GM23338 (cell line): ENCODE data around the gene HES4.
A peak's percentile ranks its signal among the peaks of the same experiment; 100 is the strongest.

ENCODE experiments used
- CREB1 ChIP-seq: fragments of 250-450 bp; sonication (Bioruptor Pico); IDR thresholded peaks from 2 replicates; pipeline ENCODE4 v1.5.0; 2020; ENCODE audit warnings: low read depth, mild to moderate bottlenecking, moderate library complexity
- EZH2 ChIP-seq: fragments of 200-600 bp; sonication (generic); IDR thresholded peaks from one replicate; pipeline ENCODE4 v1.8.0; 2017; ENCODE audit warnings: antibody characterized with exemption, mild to moderate bottlenecking, low read depth; ENCODE audit not compliant: unreplicated experiment
- EZH2phosphoT487 ChIP-seq: fragments of 200-600 bp; sonication (generic); IDR thresholded peaks from one replicate; pipeline ENCODE4 v1.8.1; 2018; ENCODE audit warnings: antibody characterized with exemption; ENCODE audit not compliant: unreplicated experiment
- JUNB ChIP-seq: IDR thresholded peaks from one replicate; pipeline ENCODE4 v1.6.1; 2016; ENCODE audit warnings: antibody characterized with exemption; ENCODE audit not compliant: unreplicated experiment
- NANOG ChIP-seq: IDR thresholded peaks from 2 replicates; pipeline ENCODE4 v1.6.1; 2016; ENCODE audit warnings: antibody characterized with exemption, borderline replicate concordance
- POLR2AphosphoS5 ChIP-seq: IDR thresholded peaks from 2 replicates; pipeline ENCODE4 v1.6.1; 2016; ENCODE audit warnings: antibody characterized with exemption, low read depth
- STAT1 ChIP-seq: IDR thresholded peaks from one replicate; pipeline ENCODE4 v1.6.1; 2016; ENCODE audit warnings: antibody characterized with exemption; ENCODE audit not compliant: unreplicated experiment
- ZNF114 ChIP-seq: fragments of 250-450 bp; sonication (Bioruptor Pico); IDR thresholded peaks from 2 replicates; pipeline ENCODE4 v1.5.0; 2020; ENCODE audit warnings: mild to moderate bottlenecking, moderate library complexity
- TF ChIP-seq, protein P1 (sequence below), 2 experiments: fragments of 200-600 bp in 1 of 2; sonication (generic) in 1 of 2; conservative IDR thresholded peaks; 2 replicates each; pipeline versions ENCODE4 v1.5.1 to v1.6.1; 2016 to 2017; ENCODE audit warnings: antibody characterized with exemption in 2 of 2, low read depth in 2 of 2, mild to moderate bottlenecking in 2 of 2, moderate library complexity in 1 of 2
- TF ChIP-seq, protein P2 (sequence below): IDR thresholded peaks from one replicate; pipeline ENCODE4 v1.6.1; 2018; ENCODE audit warnings: antibody characterized with exemption; ENCODE audit not compliant: unreplicated experiment
- TF ChIP-seq, protein P3 (sequence below): fragments of 250-450 bp; sonication (Bioruptor Pico); IDR thresholded peaks from 2 replicates; pipeline ENCODE4 v1.5.0; 2020; ENCODE audit warnings: mild to moderate bottlenecking, moderate library complexity
- TF ChIP-seq, protein P4 (sequence below): IDR thresholded peaks from 2 replicates; pipeline ENCODE4 v1.6.1; 2016; ENCODE audit warnings: antibody characterized with exemption

DNA sequence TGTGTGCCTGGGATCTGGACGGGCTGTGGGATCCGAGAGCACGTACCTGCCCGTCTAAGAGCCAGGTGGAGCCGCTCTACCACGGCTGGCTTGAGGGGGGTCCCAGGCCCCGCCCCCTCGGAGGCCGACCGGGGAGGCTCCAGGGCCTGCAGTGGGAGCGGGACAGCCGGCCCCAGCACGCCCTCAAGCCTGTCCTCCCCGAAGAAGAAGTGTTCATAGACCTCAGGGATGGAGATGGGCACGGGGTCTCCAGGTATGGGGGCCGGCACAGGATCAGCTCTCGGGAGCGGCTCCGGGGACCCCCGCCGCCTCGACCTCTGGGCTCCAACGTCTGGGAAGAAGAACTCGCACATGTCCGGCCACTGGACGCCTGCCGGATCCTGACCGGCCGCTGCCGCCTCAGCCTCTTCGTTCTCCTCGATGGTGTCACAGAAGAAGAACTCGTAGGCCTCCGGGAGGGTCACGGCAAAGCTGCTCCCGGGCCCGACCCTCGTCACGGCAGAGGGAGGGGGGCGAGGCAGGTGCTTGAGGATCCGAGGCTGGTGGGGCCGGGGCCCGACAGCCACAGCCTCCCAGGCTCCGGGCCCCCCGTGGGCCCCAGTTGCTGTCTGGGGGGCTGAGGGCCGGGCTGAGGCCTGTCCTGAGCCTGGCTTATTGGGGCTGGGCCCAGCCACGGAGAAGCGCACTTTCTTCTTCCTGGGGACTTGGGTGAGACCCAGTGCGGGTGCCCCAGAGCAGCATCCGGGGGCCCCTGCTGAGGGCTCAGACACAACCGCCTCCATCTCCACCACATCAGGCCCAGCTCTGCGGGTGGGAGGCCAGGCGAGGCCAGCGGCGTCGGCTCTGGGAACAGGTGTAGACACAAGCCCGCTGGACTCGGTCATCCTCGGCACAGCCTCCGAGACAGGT, 20.8 kb downstream of the HES4 start:
- TF ChIP-seq, protein P1, sequence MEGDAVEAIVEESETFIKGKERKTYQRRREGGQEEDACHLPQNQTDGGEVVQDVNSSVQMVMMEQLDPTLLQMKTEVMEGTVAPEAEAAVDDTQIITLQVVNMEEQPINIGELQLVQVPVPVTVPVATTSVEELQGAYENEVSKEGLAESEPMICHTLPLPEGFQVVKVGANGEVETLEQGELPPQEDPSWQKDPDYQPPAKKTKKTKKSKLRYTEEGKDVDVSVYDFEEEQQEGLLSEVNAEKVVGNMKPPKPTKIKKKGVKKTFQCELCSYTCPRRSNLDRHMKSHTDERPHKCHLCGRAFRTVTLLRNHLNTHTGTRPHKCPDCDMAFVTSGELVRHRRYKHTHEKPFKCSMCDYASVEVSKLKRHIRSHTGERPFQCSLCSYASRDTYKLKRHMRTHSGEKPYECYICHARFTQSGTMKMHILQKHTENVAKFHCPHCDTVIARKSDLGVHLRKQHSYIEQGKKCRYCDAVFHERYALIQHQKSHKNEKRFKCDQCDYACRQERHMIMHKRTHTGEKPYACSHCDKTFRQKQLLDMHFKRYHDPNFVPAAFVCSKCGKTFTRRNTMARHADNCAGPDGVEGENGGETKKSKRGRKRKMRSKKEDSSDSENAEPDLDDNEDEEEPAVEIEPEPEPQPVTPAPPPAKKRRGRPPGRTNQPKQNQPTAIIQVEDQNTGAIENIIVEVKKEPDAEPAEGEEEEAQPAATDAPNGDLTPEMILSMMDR (conservative IDR thresholded peaks at IDR 0.05; ENCODE audit: low read depth in 2 of 2), result 0 out of 4 replicates have a peak, but pooled peaks of 1 of the 2 experiments have one; percentile 6
- TF ChIP-seq POLR2AphosphoS5 (no peak), EZH2phosphoT487 (no peak), NANOG (no peak), EZH2 (no peak), CREB1 (CRISPR knock-in tag) (no peak), ZNF114 (CRISPR knock-in tag) (no peak), STAT1 (no peak), JUNB (no peak)
- TF ChIP-seq, protein P2, sequence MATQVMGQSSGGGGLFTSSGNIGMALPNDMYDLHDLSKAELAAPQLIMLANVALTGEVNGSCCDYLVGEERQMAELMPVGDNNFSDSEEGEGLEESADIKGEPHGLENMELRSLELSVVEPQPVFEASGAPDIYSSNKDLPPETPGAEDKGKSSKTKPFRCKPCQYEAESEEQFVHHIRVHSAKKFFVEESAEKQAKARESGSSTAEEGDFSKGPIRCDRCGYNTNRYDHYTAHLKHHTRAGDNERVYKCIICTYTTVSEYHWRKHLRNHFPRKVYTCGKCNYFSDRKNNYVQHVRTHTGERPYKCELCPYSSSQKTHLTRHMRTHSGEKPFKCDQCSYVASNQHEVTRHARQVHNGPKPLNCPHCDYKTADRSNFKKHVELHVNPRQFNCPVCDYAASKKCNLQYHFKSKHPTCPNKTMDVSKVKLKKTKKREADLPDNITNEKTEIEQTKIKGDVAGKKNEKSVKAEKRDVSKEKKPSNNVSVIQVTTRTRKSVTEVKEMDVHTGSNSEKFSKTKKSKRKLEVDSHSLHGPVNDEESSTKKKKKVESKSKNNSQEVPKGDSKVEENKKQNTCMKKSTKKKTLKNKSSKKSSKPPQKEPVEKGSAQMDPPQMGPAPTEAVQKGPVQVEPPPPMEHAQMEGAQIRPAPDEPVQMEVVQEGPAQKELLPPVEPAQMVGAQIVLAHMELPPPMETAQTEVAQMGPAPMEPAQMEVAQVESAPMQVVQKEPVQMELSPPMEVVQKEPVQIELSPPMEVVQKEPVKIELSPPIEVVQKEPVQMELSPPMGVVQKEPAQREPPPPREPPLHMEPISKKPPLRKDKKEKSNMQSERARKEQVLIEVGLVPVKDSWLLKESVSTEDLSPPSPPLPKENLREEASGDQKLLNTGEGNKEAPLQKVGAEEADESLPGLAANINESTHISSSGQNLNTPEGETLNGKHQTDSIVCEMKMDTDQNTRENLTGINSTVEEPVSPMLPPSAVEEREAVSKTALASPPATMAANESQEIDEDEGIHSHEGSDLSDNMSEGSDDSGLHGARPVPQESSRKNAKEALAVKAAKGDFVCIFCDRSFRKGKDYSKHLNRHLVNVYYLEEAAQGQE, result no peak
- TF ChIP-seq, protein P3, sequence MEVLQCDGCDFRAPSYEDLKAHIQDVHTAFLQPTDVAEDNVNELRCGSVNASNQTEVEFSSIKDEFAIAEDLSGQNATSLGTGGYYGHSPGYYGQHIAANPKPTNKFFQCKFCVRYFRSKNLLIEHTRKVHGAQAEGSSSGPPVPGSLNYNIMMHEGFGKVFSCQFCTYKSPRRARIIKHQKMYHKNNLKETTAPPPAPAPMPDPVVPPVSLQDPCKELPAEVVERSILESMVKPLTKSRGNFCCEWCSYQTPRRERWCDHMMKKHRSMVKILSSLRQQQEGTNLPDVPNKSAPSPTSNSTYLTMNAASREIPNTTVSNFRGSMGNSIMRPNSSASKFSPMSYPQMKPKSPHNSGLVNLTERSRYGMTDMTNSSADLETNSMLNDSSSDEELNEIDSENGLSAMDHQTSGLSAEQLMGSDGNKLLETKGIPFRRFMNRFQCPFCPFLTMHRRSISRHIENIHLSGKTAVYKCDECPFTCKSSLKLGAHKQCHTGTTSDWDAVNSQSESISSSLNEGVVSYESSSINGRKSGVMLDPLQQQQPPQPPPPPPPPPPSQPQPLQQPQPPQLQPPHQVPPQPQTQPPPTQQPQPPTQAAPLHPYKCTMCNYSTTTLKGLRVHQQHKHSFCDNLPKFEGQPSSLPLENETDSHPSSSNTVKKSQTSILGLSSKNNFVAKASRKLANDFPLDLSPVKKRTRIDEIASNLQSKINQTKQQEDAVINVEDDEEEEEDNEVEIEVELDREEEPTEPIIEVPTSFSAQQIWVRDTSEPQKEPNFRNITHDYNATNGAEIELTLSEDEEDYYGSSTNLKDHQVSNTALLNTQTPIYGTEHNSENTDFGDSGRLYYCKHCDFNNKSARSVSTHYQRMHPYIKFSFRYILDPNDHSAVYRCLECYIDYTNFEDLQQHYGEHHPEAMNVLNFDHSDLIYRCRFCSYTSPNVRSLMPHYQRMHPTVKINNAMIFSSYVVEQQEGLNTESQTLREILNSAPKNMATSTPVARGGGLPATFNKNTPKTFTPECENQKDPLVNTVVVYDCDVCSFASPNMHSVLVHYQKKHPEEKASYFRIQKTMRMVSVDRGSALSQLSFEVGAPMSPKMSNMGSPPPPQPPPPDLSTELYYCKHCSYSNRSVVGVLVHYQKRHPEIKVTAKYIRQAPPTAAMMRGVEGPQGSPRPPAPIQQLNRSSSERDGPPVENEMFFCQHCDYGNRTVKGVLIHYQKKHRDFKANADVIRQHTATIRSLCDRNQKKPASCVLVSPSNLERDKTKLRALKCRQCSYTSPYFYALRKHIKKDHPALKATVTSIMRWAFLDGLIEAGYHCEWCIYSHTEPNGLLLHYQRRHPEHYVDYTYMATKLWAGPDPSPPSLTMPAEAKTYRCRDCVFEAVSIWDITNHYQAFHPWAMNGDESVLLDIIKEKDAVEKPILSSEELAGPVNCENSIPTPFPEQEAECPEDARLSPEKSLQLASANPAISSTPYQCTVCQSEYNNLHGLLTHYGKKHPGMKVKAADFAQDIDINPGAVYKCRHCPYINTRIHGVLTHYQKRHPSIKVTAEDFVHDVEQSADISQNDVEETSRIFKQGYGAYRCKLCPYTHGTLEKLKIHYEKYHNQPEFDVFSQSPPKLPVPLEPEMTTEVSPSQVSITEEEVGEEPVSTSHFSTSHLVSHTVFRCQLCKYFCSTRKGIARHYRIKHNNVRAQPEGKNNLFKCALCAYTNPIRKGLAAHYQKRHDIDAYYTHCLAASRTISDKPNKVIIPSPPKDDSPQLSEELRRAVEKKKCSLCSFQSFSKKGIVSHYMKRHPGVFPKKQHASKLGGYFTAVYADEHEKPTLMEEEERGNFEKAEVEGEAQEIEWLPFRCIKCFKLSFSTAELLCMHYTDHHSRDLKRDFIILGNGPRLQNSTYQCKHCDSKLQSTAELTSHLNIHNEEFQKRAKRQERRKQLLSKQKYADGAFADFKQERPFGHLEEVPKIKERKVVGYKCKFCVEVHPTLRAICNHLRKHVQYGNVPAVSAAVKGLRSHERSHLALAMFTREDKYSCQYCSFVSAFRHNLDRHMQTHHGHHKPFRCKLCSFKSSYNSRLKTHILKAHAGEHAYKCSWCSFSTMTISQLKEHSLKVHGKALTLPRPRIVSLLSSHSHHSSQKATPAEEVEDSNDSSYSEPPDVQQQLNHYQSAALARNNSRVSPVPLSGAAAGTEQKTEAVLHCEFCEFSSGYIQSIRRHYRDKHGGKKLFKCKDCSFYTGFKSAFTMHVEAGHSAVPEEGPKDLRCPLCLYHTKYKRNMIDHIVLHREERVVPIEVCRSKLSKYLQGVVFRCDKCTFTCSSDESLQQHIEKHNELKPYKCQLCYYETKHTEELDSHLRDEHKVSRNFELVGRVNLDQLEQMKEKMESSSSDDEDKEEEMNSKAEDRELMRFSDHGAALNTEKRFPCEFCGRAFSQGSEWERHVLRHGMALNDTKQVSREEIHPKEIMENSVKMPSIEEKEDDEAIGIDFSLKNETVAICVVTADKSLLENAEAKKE, result no peak
- TF ChIP-seq, protein P4, sequence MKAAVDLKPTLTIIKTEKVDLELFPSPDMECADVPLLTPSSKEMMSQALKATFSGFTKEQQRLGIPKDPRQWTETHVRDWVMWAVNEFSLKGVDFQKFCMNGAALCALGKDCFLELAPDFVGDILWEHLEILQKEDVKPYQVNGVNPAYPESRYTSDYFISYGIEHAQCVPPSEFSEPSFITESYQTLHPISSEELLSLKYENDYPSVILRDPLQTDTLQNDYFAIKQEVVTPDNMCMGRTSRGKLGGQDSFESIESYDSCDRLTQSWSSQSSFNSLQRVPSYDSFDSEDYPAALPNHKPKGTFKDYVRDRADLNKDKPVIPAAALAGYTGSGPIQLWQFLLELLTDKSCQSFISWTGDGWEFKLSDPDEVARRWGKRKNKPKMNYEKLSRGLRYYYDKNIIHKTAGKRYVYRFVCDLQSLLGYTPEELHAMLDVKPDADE, result no peak
